Measurements from ENCODE around the gene INPP5A.
"Not testable (repeated sequence)": the region's sequence is repeated elsewhere in the genome, so short reads cannot be mapped to it uniquely, and the experiment has no call there.

The INPP5A gene

DNA sequence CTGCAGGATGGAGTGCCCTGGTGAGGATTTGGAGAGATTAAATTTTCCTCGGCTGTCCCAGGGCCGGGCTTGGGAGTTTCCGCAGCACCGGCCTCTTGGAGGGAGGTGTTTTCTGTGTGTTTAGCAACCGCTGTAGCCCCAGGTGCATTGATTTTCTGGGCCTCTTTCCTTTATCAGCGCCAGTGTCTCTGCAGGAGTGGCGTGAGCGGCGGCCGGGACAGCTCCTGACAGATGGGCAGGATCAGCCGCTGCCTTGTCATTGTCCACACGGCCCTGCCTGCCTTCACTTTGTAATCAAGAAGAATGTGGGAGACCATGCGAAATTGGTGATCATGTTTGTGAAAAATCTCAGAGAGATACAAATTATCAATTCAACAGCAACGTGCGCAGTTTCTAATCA lies 216.0 kb downstream of the INPP5A start:
- DNase-seq: no peak

DNA sequence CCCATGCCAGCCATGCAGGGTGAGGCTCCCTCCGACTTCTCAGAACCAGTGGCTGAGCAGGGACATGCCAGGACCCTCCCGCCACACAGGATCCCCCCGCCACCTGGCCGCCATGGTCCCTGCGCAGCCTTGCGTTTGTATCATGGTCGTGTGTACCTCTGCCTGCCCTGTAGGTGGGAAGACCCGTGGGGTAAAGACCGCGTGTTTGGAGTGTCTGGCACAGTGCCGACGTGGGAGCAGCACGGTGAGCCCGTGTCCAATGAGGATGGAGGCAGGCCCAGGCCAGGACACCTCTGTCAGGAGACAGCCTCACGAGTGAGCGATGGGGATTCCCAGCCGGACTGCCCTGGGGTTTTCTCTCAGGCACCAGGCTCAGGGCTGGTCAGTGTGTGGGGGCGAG lies 216.5 kb downstream of the INPP5A start:
- no peak for DNase-seq

DNA sequence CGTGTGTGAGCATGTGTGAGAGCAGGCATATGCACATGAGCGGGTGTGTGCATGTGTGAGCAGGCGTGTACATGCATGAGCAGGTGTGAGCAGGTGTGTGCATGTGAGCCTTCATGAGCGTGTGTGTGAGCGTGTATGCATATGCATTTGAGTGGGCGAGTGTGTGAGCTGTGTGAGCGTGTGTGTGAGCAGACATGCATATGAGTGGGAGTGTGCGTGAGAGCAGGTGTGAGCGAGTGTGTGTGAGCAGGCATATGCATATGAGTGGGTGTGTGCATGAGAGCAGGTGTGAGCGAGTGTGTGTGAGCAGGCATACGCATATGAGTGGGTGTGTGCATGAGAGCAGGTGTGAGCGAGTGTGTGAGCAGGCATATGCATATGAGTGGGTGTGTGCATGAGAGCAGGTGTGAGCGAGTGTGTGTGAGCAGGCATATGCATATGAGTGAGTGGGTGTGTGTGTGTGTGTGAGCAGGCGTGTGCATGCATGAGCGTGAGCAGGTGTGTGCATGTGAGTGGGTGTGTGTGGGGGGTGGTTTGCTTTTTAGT lies 217.7 kb downstream of the INPP5A start:
- no peak for DNase-seq

DNA sequence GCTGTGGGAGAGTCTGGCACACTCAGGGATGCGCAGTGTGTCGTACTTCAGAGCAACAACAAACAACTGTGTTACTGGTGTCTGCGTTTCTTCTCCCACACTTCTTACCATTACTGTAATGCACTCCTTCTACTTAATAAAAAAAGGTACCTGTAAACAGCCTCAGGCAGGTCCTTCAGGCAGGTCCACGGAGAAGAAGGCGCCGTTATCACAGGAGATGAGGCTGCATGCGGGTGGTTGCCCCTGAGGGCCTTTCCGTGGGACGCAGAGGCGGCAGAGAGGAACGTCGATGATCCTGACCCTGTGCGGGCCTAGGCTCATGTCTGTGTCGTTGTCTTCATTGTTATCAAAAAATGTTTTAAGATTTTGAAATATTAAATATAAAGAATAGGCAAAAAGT lies 219.0 kb downstream of the INPP5A start:
- no peak for DNase-seq

DNA sequence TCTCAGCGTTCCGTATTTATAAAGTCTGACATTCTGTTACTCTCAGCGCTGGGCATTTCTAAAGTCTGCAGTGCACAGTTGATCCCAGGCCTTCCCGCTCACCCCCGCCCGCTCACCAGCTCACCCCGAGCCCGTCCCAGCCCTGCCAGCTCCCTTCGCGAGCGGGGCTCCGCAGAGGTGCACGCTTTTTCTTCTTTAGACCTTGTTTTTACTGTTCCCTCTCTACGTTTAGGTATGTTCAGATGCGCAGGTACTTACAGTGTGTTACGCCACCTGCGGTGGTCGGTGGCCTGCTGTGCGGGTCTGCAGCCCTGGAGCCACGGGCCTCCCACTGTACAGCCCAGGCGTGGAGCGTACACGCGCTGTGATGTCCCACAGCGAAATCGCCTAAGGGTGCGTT lies 219.6 kb downstream of the INPP5A start:
- no peak for DNase-seq

DNA sequence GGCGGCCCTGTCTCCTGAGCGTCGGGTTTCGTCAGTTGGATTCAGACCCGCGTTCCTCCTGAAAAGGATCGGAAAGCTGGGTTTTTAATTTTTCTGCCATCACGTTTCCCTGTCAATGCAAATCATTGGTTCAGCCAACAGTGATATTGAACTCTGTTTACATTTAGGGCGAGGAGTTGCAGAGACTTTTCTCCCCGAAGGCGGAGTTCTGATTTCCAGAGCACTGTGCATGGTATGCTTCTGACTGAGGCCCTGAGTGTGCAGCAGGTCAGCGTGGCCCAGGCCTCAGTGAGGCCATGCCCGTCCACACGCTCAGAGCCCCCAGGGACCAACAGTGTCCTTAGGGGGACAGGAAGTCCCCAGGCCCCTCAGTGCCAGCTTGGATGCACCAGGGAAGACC lies 221.3 kb downstream of the INPP5A start:
- no peak for DNase-seq

DNA sequence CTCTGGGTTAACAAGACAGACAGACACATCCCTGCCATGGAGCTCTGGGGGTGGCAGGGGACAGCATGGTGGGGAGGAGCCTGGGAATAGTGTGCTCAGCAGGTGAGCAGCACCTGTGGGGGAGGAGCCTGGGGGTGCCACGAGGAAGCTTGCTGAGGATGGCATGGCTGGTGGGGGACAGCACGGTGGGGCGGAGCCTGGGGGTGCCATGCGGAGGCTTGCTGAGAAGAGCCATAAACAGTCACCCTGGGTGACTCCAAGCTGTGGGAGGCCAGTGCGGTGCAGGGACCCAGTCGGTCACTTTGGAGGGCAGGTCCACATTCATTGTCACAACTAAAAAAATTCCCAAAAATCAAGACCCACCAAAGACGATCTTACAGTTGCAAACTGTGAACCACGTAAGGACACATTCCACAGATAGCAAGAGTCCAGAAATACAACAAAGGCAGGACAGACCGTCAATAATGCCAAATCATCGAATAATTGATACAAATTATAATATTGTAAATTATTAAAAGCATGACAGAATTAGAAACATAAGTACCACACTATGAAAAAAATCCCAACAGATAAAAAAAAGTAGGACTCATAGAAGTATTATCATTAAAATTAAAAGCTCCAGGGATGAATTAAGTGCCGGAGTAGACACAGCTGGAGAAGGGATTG lies 223.9 kb downstream of the INPP5A start:
- no peak for DNase-seq

DNA sequence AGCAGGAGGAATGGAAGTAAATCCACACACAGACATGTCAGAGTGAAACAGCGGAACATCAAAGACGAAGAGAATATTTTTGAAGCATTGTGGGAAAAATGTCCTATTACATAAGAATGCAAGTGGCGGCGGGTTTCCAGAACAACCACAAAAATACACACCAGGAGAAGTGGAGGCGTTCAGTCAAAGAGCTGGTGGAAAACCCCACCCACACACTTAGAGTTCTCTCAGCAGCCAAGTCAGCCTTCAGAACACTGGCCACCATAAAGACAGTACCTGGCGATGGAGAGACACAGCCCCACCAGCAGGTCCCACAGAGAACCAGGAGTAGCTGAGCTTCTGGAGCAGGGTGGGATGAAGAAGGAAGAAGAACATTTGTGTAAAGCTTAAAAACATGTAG lies 224.7 kb downstream of the INPP5A start:
- DNase-seq: no peak

DNA sequence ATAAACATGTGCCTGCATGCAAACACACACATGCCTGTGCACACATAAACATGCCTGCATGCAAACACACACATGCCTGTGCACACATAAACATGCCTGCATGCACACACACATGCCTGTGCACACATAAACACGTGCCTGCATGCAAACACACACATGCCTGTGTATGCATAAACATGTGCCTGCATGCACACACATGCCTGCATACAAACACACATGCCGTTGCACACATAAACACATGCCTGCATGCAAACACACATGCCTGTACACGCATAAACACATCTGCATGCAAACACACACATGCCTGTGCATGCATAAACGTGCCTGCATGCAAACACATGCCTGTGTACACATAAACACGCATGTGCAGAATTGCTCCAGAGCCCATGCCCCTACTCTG lies 226.0 kb downstream of the INPP5A start:
- no peak for DNase-seq

DNA sequence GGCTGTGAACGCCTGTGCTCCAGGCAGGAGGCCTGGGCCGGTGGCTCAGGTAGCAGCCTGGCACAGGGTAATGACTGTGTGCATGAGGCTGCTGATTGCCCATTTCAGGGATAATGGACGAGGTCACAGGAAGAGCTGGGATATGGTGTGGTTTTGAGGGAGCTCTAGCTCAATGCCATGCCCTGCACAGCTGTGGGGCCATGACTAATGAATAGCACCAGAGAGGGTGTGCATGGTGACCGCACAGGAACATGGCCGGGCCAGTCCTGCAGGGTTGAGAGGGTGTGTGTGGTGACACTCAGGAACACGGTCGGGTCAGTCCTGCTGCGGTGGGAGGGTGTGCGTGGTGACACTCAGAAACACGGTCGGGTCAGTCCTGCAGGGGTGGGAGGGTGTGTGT lies 226.5 kb downstream of the INPP5A start:
- no peak for DNase-seq

DNA sequence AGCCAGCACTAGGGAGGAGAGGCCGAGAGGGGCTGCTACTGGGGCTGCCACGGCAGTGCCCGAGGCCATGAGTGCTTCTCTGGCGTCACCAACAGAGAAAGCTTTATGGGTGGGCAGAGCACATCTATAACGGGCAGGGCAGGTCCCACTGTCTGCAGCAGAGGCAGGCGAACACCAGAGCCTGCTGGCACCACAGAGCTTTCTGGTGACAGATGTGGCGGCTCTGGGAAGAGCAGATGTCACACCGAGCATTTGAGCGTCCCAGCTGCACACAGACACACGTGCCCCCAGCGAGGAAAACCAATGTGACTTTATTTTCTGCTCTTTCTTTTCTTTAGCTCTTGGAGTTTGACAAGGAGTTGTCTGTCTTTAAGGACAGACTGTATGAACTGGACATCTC lies 227.8 kb downstream of the INPP5A start:
- peak; percentile 2 for DNase-seq

DNA sequence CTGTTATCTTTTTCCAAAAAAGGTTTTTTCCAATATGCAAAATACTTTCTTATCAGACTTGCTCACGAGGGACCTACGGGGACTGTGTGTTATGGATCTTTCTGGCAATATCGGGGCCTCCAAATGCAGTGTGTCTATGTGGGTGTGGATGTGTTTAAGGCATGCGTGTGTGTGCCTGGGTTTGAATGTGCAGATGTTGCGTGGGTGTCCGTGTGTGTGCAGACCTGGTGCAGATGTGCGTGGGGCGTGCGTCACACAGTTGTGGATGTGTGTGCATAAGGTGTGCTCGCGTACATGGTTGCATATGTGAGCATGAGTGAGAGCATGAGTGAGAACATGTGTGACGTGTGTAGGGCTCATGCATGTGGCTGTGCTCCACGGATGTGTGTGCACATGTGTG lies 228.7 kb downstream of the INPP5A start:
- no peak for DNase-seq

DNA sequence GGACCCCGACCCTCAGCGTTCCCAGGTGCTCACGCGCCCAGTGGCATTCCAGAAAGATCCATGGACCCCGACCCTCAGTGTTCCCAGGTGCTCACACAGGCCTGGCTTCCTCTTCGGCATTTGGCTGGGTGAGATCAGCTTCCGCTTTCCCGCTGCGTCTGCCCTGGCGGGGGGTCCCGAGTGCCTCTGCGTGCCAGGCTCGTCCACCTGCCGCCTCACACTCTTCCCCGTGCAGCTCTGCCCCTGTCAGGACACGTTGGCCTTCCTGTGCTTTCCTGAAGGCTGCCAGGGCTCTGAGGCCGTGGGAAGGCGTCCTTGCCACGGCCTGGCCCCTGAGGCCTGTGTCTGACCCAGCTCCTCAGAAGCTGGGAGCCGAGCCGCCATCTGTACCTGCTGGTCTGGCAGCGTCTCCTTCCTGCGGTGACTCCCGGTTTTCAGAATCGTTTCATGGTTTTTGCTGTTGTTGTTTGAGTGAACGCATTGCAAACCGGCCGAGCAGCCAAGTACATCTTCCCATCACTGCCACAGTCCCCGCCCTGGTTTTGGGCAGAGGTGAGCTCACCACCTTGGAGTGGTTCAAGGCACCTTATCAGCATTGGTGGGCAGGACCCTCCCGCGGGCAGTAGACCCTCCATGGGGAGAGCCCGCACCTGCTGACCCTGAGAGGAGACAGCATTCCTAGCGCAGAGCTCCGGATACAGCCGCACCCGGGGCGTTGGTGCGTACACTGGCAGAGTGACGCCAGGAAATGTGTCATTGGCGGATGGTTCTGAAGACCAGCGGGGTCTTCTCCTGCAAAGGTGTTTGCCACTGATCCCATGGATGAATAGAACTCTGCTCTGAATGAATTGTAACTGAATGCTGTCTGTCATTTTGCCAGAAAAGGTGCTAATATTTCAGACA lies 231.0 kb downstream of the INPP5A start:
- no peak for DNase-seq

DNA sequence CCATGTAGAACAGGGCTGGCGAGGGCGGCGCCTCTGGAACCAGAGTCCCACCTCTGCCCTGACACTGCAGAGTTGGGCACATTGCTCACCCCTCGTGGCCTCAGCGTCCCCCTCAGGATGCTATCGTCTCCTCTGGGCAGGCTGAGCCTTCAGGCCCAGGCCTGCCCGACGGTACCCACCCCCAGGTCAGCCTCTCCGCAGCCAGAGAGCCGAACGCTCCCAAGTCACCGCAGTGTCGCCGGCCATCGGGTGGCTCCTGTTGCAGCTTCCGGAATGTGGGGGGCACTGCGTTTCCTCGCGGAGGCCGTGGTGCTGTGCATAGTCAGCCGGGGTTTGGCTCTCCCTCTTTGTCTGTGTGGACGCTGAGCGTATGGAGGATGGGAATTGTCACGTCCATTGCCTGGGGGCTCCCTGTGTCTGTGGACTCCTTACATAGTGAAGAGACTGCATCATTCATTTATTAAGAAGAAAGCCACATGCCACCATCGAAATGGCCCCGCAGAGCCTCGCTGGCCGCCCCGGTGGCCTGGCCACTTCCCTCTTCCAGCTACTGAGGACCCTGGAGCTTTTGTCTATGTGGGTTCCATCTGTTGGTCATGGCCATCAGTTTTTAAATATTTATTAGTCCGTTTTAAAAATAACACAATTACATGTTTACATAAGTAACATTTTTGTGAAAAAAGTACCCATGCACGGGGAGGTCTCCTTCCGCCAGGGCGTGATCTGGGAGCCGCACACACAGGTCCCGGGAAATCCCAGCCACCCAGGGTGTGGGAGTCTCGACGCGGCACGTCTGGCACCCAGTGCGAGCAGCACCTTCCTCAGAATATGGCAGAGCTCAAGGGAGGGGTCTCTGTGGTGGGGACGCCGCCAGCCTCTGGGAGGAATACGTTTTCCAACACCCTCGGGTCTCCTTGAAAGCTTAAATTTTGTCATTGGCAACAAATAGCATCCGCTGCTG lies 232.8 kb downstream of the INPP5A start:
- no peak for DNase-seq

DNA sequence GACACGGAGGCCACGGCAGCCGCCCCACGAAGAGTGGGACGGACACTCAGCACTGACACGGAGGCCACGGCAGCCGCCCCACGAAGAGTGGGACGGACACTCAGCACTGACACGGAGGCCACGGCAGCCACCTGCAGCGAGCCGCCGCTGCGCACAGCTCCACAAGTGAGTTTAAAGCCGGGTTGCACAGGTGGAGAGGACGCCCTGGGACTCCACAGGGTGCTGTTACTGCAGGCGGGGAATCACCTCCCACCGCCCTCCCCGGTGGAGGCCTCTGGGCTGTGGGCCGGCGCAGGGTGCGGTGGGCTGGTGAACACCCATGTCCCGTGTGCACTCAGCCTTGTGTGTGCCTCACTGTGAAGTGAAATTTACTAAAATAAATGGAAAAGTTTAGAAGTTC lies 235.2 kb downstream of the INPP5A start:
- DNase-seq: not testable (repeated sequence)

DNA sequence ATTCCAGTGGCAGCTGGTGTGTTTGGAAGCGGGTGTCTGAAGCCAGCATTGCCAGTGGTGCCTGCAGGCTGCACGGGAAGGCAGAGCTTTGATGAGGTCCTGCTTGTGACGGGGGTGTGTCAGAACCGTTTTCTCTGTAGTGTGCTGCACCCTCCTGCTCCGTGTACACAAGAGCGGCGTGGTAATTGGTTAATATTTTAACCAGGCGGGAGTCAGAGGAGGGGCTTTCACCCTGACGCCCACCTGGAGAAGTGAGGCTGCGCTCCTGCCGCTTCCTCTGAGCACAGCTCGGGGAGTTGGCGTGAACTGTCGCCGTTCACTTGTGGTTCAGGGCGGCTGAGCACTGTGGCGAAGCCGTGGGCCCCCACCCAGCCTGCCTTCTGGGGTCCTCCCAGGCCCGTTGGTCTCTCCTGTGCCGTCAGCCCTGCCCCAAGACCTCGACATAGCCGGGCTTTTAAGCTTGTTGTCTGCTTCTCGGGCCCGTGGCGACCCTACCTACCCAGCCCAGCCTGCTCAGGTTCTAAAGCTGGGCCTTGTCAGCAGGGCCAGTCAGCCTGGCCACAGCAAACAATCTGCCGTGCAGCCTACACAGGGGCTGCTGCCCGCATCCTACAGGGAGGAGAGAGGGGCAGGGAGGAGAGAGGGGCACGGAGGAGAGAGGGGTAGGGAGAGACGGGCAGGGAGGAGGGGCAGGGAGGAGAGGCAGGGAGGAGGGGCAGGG lies 236.8 kb downstream of the INPP5A start:
- DNase-seq: no peak

DNA sequence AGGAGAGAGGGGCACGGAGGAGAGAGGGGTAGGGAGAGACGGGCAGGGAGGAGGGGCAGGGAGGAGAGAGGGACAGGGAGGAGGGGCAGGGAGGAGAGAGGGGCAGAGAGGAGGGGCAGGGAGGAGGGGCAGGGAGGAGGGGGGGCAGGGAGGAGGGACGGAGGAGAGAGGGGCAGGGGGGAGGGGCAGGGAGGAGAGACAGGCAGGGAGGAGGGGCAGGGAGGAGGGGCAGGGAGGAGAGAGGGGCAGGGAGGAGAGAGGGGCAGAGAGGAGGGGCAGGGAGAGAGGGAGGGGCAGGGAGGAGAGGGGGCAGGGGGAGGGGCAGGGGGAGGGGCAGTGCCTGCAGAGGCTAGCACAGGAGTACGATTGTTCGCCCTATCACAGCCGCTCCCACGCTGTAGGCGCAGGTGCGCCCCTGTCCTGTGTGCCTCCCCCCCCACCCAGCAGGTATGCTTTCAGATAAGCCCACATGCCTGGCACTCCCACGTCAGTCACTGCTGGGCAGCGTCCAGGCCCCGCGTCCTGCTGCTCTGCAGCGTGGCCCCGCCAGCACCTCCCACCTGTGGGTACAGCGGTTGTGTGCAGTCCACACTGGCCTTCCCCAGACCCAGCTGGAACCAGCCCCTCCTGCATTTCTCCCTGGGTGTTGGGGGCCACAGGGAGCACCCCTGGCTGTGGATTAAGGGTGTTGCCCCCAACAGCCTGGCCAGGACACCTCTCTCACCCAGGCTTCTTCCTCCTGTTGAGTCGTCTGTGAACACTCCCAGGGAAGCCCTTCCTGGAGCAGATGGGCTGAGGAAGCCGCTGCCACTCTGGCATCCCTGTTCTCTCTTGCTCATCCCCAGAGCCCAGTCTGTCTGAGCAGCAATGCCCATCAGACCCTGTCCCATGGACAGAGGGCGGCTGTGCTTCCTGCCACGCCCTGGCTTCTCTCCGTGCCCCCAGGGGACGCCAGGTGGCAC lies 237.6 kb downstream of the INPP5A start:
- no peak for DNase-seq

DNA sequence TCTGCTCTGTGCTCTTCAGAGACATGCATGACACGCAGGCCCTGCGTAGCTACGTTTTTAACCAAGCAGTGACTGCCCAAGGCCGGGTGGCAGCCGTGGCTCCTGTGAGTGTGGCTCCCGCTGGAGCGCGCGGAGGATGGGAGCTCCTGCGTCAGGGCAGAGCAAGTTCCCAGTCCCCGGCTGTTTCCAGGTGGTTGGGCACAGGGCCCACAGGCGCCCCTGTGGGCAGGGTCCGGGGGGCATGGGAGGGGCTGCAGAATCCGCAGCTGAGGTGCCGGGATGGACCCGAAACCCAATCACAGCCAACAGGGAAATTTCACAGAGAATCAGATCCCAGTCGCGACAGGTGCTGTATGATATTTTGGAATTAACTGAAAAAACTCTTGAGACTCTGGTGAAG lies 238.6 kb downstream of the INPP5A start:
- no peak for DNase-seq

DNA sequence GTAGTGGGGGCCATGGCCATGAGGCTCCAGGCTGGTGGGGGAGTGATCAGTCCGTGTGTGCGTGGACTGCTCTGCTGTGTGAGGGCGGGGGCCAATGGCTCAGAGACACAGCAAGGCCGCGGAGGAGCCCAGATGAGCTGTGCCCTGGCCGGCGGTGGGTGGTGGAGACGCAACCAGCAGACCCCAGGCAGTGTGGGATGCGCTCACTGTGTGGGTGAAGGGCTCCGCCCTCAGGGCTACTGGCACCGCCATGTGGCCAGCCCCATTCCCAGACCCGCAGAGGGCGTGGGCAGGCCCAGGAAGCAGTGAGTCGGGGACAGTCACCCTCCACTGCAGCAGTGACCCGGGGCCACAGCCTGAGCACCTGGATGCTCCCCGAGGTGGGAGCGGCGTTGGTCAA lies 239.2 kb downstream of the INPP5A start:
- no peak for DNase-seq

DNA sequence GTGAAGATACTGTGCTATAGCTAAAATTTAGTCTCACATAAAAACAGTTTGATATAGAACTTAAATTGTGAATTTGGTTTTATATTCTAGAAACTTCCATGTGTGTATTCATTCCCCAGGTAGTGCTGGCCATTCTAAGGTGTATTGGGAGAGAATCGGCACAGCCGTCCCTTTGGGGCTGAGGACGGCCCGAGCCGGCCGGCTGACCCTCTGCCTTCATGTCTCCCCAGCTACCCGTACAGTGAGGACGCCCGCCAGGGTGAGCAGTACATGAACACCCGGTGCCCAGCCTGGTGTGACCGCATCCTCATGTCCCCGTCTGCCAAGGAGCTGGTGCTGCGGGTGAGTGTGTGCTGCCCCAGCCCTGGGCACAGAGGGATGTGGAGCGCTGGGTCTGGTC lies 239.9 kb downstream of the INPP5A start:
- DNase-seq: no peak
